ENCODE data around the gene TRPM4.
"Not testable (repeated sequence)": the region's sequence is repeated elsewhere in the genome, so short reads cannot be mapped to it uniquely, and the experiment has no call there.

TRPM4 gene

DNA sequence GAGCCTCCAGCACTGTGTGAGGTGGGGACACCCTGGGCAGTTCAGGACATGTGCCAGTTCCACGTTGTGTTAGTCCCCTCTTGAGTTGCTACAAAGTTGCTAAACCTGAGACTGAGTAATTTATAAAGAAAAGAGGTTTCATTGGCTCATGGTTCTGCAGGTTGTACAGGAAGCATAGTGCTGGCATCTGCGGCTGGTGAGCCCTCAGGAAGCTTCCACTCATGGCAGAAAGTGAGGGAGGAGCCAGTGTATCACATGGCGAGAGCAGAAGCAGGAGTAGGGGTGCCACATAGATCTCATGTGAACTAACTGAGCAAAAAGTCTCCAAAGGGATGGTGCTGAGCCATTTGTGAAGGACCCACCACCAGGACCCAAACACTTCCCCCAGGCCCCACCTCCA lies 33.2 kb downstream of the TRPM4 start:
- DNase-seq (ENCODE audit: low read depth) = no peak

DNA sequence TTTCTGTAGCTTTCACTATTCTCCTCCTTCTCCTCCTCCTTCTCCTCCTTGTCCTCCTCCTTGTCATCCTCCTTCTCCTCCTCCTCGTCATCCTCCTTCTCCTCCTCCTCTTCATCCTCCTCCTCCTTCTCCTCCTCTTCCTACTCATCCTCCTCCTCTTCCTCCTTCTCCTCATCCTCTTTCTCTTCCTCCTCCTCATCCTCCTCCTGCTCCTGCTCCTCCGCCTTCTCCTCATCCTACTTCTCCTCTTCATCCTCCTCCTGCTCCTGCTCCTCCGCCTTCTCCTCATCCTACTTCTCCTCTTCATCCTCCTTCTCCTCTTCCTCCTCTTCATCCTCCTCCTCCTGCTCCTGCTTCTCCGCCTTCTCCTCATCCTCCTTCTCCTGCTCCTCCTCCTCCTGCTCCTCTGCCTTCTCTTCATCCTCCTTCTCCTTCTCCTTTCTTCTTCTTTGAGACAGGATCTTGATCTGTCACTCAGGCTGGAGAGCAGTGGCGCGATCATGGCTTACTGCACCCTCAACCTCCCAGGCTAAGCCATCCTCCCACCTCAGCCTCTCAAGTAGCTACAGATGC lies 36.3 kb downstream of the TRPM4 start:
- no peak for DNase-seq (ENCODE audit: low read depth)

DNA sequence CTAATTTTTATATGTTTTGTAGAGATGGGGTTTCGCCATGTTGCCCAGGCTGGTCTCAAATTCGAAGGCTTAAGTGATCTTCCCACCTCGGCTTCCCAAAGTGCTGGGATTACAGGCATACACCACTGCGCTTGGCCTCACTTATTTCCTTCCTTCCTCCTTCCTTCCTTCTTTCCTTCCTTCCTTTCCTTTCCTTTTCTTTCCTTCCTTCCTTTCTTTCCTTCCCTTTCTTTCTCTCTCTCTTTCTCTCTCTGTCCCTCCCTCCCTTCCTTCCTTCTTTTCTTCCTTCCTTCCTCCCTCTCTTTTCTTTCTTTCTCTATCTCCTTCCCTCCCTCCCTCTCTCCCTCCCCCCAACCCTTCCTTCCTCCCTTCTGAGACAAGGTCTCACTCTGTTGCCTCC lies 36.8 kb downstream of the TRPM4 start:
- no peak for DNase-seq (ENCODE audit: low read depth)

DNA sequence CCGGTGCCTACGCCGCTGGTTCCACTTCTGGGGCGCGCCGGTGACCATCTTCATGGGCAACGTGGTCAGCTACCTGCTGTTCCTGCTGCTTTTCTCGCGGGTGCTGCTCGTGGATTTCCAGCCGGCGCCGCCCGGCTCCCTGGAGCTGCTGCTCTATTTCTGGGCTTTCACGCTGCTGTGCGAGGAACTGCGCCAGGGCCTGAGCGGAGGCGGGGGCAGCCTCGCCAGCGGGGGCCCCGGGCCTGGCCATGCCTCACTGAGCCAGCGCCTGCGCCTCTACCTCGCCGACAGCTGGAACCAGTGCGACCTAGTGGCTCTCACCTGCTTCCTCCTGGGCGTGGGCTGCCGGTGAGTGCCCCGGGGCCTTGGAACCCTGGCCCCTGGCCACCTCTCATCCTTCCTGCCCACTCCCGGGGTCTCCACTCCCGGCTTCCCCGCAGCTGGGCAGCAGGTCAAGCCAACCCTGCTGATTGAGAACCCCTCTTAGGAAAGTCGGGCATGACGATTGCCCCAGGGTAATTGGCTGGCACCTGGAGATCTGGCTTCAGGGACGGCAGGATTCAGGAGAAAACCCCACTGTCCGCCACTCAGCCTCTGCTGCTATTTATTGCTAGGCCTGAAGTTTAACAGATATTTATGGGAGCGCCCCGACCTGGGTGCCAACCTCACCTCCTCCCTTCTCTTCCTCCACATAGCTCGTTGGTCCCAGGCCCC lies 39.1 kb downstream of the TRPM4 start:
- no peak for DNase-seq (ENCODE audit: low read depth)

DNA sequence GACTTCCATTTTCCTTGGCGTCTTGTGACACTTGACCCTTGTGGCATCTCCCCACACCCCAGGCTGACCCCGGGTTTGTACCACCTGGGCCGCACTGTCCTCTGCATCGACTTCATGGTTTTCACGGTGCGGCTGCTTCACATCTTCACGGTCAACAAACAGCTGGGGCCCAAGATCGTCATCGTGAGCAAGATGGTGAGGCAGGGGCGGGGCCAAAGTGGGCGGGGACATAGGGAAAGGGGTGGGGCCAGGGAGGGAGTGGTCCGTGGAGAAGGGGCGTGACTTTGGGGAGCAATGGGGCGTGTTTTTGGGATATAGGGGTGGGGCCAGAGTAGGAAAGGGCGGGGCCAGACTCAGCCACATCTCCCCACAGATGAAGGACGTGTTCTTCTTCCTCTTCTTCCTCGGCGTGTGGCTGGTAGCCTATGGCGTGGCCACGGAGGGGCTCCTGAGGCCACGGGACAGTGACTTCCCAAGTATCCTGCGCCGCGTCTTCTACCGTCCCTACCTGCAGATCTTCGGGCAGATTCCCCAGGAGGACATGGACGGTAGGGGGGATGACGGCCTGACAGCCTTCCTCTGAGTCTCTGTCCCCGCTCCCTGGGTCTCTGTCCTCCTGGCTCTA lies 42.8 kb downstream of the TRPM4 start:
- DNase-seq (ENCODE audit: low read depth) = no peak

DNA sequence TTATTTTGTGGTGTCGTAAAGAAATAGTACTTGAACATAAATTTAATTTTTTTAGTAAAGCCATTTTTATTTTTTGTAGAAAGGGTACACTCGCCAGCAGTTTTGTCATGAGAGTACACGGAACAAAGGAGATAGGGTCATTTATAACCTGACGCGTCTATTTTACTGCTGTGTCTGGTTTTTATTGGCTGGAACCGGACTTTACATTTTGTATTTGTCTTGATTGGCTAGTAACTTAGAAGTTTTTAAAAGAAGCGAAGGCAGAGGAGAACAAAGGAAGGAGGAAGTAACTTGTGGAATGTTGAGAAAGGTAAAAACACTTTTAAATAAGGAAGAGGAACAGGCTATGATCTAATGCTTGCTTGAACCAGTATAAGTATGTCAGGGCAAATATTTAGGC lies 43.5 kb downstream of the TRPM4 start:
- no peak for DNase-seq (ENCODE audit: low read depth)

DNA sequence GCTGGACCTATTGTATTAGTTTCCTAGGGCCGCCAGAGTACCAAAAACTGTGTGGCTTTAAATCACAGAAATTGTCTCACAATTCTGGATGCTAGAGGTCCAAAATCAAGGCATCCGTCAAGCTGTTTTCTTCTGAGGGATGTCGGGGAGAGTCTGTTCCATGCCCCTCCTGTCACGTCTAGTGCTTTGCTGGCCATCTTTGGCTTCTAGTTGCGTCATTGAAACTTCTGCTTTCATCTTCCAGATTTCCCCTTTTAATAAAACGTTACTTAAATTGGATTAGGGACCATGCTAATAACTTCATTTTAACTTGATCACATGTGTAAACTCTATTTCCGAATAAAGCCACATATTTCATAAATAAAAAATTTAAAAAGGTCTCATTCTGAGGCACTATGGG lies 47.5 kb downstream of the TRPM4 start:
- DNase-seq (ENCODE audit: low read depth) = no peak

DNA sequence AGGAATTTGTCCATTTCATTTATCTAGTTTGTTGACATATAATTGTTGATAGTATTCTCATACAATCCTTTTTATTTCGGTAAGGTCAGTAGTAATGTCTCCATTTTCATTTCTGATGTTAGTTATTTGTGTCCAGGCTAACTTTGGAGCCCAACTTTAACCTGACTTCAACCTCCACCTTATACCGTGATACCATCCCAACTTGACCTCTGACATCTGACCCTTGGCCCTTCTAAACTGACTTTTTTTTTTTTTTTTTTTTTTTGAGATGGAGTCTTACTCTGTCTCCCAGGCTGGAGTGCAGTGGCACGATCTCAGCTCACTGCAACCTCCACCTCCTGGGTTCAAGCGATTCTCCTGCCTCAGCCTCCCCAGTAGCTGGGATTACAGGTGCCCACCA lies 51.9 kb downstream of the TRPM4 start:
- not testable (repeated sequence) for DNase-seq (ENCODE audit: low read depth)

DNA sequence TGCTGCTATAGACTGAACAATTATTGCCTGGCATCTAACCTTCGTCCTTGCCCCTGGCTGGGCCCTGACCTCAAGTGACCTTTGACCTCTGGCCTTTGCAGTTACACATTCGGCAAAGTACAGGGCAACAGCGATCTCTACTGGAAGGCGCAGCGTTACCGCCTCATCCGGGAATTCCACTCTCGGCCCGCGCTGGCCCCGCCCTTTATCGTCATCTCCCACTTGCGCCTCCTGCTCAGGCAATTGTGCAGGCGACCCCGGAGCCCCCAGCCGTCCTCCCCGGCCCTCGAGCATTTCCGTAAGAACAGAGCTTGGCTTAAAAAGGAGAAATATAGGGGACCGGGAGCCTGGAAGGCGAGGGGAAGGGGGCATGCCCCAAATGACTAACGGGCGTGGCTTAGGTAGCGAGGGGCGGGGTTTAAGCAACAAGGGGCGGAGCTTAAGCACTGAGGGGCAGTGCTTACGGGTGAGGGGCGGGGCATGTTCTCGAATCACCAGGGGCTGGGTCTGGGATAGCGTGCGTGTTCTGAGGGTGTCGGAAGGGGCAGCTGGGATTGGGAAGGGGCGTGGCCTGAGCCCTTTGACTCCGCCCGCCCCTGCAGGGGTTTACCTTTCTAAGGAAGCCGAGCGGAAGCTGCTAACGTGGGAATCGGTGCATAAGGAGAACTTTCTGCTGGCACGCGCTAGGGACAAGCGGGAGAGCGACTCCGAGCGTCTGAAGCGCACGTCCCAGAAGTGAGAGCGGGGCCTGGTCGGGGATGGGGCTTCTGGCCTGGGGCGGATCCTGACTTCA lies 52.7 kb downstream of the TRPM4 start:
- no peak for DNase-seq (ENCODE audit: low read depth)

DNA sequence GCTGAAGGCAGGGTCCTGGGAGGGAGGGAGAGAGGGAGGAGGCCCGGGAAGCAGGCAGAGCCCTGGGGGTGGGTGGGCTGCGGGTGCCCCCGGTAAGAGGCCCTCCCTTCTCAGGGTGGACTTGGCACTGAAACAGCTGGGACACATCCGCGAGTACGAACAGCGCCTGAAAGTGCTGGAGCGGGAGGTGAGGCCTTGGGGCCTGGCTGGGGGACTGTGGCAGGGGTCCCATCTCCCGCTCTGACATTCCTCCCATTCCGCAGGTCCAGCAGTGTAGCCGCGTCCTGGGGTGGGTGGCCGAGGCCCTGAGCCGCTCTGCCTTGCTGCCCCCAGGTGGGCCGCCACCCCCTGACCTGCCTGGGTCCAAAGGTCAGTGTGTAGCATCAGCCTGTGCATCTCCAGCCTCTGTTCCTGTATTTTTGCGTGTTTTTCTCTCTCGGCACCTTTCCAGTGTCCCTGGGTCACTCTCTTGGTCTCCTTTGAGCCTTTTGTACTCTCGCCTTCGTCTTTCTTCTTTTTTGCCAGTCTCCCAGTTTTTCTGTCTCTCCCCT lies 53.4 kb downstream of the TRPM4 start:
- no peak for DNase-seq (ENCODE audit: low read depth)

DNA sequence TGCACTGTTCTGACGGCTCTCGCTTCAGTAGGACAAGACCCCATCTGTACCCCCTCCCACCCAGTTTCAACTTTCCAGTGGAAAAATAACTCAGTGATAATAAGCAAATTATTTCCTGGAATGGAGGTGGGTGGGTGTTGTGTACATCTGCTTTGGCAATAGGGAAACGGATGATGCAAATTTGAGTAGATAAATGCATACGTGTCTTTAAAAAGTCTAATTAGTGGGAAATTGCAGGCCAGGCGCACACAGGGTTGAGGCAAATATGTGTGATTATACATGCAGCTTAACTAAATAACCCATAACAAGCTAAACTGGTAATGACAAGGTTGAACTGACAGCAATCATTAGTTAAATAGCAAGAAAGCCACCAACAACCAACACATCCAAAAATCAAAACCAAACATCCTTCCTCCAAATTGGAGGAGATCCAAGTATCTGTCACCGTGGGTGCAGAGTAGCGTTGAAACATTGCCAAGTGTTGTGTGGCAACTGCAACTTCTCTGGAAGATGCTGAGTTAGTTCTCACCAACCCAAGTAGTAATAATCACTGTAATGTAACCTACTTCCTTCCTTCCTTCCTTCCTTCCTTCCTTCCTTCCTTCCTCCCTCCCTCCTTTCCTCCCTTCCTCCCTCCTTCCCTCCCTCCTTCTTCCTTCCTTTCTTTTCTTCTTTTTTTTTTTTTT lies 54.6 kb downstream of the TRPM4 start:
- no peak for DNase-seq (ENCODE audit: low read depth)

DNA sequence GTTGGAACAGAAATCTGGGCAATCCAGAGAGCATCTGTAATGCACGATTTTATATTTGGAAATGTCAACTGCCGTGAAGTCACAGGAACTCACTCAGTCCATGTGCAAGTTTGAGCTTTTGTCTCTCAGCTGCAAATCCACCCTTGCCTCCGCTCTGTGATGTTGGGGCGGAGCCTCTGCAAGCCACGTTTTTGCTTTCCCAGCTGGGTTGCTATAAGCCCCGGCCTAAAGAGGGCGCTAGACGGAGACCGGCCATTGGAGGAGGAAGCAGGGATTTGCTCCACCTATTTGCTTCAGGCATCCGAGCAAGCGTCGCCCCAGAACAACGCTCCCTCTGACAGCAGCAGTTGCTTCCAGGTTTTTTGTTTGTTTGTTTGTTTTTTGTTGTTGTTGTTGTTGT lies 56.2 kb downstream of the TRPM4 start:
- DNase-seq (ENCODE audit: low read depth) = no peak

DNA sequence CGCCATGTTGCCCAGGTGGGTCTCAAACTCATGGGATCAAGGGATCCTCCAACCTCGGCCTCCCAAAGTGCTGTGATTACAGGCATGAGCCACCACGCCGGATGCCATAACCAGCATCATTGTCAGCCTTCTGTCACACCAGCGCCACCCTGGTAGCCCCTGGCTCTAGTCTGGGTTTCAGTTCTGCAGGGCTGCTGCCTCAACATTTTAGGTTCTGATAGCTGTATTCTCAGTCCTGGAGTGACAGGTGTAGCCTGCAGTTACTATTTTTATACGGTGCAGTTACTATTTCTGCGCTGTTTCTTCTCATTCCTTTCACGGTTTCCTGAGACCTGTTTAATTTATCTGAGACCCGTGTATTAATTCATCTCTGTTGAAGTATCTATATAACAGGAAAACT lies 57.1 kb downstream of the TRPM4 start:
- no peak for DNase-seq (ENCODE audit: low read depth)

DNA sequence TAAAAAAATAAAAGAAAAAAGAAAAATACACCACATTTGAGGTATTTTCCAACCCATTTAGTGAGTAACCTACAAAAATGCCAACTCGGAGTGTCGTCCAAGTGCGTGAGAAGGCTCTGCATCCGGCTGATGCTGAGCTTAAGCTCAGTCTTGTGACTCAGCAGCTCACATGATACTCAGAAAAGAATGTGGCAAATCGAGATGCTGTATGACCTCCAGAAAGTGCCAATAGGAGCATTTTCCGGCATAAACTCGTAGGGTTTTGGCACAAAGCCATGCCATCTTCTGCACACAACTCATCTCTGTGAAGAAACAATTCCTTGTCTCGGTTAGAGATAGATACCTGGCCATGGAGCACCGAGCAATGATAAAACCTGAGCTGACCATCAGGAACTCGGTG lies 58.5 kb downstream of the TRPM4 start:
- peak; percentile 15 for DNase-seq (ENCODE audit: low read depth)

DNA sequence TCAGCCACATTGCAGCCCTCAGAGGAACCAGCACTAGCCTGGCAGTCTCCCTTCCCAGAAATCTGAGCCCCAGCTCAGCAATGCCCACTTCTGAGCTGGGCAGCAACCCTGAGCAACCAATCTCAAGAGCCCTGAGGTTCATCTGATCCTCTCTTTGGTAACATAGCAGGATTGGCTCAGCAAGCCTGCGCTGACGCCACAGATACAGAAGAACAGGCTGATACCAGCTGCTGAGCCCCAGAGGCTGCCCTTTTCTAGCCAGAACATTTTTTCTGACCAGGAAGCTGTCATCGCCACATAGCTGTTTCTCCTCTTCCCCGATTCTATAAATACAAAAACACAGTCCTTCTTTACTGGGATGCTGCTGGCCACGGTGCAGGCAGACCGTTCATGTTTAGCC lies 59.8 kb downstream of the TRPM4 start:
- DNase-seq (ENCODE audit: low read depth) = peak; percentile 13

DNA sequence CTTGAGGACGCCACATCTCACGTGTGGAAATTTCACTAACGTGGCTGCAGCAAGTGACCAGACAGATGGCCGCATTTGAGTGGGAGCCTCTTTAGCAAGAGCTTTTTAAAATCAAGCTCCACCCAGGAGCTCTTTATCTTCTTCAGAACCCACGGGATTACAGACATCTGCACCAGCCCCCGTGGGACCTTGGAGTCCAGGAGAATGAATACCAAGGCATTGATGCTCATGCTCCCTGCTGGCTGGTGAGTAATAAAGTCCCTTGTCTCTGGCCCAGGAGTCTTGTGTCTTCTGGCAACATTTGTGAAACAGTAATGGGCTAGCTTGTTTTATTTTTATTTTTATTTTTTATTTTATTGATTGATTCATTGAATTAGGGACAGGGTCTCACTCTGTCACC lies 64.4 kb downstream of the TRPM4 start:
- no peak for DNase-seq (ENCODE audit: low read depth)

DNA sequence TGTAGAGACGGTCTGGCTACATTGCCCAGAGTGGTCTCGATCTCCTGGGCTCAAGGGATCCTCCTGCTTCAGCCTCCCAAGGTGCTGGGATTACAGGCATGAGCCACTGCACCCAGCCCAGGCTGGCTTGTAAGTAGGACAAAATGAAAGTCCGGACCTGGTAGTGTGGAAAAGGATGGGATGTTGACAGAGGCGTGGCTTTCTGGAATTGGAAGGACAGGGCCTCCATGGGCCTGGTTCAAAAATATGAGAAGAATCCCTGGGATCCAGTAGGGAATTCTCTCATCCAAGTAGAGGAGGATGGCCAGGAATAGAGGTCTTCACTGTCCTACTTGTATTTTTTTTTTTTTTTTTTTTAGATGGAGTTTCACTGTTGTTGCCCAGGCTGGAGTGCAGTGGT lies 64.9 kb downstream of the TRPM4 start:
- no peak for DNase-seq (ENCODE audit: low read depth)

DNA sequence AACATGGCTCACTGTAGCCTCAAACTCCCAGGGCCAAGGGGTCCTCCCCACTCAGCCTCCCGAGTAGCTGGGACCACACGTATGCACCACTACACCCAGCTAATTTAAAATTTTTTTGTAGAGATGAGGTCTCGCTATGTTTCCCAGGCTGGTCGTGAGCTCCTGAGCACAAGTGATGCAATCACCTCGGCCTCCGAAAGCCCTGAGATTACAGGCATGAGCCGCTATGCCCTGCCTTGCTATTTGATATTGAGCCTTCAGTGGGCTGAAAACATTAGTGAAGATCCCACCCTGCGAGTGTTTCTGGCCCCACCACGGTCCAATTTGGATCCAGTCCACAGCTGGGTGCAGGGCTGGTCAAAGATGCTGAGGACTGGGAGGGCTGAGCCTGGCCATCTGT lies 65.9 kb downstream of the TRPM4 start:
- DNase-seq (ENCODE audit: low read depth) = no peak

DNA sequence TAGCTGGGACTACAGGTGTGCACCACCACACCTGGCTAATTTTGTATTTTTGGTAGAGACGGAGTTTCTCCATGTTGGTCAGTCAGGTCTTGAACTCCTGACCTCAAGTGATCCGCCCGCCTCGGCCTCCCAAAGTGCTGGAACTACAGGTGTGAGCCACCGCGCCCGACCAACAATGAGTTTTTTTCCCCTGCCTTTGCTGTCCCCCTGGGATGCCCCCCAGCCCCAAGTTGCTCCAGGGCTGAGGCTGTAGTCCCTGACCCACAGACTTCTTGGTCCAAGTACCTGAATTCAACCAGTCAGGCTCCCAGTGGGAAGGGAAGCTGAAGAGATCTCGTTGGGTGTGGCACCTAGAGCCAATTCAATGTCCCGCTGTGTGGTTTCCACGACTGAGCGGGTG lies 66.8 kb downstream of the TRPM4 start:
- not testable (repeated sequence) for DNase-seq (ENCODE audit: low read depth)

DNA sequence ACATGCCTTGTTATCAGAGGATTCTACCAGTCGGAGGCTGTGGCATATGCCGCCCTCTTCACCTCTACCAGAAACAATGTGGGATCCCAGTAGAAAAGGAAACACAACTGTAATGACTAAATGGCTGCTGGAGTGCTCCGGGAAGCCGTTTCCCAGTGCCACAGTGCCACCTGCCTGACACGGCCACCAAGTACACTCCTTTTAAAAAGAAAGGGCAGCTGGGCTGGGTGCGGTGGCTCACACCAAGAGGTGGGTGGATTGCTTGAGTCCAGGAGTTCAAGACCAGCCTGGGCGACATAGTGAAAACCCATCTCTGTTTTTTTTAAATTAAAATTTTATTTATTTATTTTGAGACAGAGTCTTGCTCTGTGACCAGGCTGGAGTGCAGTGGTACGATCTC lies 67.3 kb downstream of the TRPM4 start:
- peak; percentile 13 for DNase-seq (ENCODE audit: low read depth)

DNA sequence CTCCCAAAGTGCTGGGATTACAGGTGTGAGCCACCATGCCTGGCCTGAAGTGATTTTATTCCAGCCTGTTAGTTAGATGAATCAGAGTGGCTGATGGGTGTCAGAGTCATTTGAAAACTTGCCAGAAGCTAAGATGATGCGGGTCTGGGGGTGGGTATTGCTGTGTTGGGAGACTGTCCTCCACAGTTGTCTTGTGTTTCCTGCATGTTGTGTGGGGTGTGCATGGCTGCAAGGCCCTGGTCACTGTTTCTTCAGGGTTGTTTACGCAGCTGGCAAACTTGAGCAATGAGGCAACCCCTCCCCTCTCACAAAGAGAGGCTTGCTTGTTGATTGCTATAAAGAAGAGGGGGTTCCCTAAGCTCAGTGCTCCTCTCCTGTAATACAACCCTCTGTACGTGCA lies 71.8 kb downstream of the TRPM4 start:
- DNase-seq (ENCODE audit: low read depth) = no peak

DNA sequence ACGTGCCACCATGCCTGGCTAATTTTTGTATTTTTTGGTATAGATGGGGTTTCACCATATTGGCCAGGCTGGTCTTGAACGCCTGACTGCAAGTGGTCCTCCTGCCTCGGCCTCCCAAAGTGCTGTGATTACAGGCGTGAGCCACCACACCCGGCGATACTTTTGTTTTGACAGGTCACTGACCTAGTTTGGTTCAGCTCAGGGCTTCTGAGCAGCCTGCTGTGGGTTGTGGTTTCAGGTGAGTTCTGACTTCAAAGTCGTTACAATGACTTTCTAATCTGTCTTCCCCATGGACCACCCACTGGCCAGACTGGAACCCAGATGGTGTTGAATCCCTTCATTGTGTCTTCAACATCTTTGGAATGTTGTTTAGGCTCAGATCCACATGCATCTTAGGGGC lies 73.8 kb downstream of the TRPM4 start:
- no peak for DNase-seq (ENCODE audit: low read depth)

Data from GM04504 (cell line).